ENCODE data around the gene RASSF5. TPM values are rescaled to one million over a fixed set of nuclear protein-coding genes. Genes with fewer than 3 reads are reported as not detected.

Gene RASSF5
- total and polyA plus RNA-seq, 10 of the 15 experiments (the other 5 are each of a cell fraction or from before 2014, with no cell fraction given): 14.0 to 89.6 (median 68.9) TPM

DNA sequence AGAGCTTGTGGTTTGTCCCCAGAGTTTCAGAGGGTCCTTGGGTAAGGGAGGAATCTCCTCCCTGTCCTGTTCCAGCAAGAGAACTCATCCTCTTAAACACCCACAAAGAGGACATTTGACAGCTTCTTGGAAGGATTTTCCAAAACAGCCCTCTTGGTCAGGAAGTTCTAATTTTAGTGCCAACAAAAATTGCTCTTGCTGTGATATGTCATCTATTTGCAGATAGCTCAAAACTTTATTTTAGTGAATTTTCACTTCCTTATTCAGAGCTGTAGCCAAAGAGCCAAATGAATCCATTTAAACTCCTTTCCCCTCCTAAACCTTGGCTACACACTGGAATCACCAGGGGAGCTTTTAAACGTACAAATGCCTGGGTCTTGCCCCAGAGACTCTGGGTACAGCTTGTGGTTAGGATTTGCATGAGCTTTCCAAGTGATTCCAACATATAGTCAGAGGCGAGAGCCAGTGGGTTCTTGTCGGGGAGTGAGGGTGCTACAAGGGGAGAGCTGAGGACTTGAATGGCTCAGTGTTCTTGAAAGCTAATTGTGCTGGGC lies 11.8 kb upstream of the RASSF5 start (continued):
- TF ChIP-seq, protein P1, sequence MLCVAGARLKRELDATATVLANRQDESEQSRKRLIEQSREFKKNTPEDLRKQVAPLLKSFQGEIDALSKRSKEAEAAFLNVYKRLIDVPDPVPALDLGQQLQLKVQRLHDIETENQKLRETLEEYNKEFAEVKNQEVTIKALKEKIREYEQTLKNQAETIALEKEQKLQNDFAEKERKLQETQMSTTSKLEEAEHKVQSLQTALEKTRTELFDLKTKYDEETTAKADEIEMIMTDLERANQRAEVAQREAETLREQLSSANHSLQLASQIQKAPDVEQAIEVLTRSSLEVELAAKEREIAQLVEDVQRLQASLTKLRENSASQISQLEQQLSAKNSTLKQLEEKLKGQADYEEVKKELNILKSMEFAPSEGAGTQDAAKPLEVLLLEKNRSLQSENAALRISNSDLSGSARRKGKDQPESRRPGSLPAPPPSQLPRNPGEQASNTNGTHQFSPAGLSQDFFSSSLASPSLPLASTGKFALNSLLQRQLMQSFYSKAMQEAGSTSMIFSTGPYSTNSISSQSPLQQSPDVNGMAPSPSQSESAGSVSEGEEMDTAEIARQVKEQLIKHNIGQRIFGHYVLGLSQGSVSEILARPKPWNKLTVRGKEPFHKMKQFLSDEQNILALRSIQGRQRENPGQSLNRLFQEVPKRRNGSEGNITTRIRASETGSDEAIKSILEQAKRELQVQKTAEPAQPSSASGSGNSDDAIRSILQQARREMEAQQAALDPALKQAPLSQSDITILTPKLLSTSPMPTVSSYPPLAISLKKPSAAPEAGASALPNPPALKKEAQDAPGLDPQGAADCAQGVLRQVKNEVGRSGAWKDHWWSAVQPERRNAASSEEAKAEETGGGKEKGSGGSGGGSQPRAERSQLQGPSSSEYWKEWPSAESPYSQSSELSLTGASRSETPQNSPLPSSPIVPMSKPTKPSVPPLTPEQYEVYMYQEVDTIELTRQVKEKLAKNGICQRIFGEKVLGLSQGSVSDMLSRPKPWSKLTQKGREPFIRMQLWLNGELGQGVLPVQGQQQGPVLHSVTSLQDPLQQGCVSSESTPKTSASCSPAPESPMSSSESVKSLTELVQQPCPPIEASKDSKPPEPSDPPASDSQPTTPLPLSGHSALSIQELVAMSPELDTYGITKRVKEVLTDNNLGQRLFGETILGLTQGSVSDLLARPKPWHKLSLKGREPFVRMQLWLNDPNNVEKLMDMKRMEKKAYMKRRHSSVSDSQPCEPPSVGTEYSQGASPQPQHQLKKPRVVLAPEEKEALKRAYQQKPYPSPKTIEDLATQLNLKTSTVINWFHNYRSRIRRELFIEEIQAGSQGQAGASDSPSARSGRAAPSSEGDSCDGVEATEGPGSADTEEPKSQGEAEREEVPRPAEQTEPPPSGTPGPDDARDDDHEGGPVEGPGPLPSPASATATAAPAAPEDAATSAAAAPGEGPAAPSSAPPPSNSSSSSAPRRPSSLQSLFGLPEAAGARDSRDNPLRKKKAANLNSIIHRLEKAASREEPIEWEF (IDR thresholded peaks at IDR 0.05; ENCODE audit: insufficient replicate concordance, low read depth, low read length): no peak
- TF ChIP-seq, protein P2, sequence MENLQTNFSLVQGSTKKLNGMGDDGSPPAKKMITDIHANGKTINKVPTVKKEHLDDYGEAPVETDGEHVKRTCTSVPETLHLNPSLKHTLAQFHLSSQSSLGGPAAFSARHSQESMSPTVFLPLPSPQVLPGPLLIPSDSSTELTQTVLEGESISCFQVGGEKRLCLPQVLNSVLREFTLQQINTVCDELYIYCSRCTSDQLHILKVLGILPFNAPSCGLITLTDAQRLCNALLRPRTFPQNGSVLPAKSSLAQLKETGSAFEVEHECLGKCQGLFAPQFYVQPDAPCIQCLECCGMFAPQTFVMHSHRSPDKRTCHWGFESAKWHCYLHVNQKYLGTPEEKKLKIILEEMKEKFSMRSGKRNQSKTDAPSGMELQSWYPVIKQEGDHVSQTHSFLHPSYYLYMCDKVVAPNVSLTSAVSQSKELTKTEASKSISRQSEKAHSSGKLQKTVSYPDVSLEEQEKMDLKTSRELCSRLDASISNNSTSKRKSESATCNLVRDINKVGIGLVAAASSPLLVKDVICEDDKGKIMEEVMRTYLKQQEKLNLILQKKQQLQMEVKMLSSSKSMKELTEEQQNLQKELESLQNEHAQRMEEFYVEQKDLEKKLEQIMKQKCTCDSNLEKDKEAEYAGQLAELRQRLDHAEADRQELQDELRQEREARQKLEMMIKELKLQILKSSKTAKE (IDR thresholded peaks at IDR 0.05; ENCODE audit: low read depth, poor library complexity, severe bottlenecking): peak; percentile 40
- TF ChIP-seq GATAD2B (conservative IDR thresholded peaks at IDR 0.05; ENCODE audit: low read depth) (0 out of 2 replicates have a peak, but pooled peaks have one; percentile 23), EED (IDR thresholded peaks at IDR 0.05; ENCODE audit: low read depth) (peak; percentile 78), DPF2 (IDR thresholded peaks at IDR 0.05) (0 out of 2 replicates have a peak, but pooled peaks have one; percentile 28), EP300 (IDR thresholded peaks at IDR 0.05; ENCODE audit: borderline replicate concordance in 1 of 2, control insufficient read depth in 1 of 2, low read depth in 2 of 2, low read length in 2 of 2) (0 out of 4 replicates have a peak, but pooled peaks of 1 of the 2 experiments have one; percentile 49), TAF1 (IDR thresholded peaks at IDR 0.05; ENCODE audit: borderline replicate concordance, low read depth, low read length) (no peak), IKZF1 (conservative IDR thresholded peaks at IDR 0.05) (peak; percentile 83)
- TF ChIP-seq, protein P3, sequence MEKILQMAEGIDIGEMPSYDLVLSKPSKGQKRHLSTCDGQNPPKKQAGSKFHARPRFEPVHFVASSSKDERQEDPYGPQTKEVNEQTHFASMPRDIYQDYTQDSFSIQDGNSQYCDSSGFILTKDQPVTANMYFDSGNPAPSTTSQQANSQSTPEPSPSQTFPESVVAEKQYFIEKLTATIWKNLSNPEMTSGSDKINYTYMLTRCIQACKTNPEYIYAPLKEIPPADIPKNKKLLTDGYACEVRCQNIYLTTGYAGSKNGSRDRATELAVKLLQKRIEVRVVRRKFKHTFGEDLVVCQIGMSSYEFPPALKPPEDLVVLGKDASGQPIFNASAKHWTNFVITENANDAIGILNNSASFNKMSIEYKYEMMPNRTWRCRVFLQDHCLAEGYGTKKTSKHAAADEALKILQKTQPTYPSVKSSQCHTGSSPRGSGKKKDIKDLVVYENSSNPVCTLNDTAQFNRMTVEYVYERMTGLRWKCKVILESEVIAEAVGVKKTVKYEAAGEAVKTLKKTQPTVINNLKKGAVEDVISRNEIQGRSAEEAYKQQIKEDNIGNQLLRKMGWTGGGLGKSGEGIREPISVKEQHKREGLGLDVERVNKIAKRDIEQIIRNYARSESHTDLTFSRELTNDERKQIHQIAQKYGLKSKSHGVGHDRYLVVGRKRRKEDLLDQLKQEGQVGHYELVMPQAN (conservative IDR thresholded peaks at IDR 0.05): no peak
- TF ChIP-seq, protein P4, sequence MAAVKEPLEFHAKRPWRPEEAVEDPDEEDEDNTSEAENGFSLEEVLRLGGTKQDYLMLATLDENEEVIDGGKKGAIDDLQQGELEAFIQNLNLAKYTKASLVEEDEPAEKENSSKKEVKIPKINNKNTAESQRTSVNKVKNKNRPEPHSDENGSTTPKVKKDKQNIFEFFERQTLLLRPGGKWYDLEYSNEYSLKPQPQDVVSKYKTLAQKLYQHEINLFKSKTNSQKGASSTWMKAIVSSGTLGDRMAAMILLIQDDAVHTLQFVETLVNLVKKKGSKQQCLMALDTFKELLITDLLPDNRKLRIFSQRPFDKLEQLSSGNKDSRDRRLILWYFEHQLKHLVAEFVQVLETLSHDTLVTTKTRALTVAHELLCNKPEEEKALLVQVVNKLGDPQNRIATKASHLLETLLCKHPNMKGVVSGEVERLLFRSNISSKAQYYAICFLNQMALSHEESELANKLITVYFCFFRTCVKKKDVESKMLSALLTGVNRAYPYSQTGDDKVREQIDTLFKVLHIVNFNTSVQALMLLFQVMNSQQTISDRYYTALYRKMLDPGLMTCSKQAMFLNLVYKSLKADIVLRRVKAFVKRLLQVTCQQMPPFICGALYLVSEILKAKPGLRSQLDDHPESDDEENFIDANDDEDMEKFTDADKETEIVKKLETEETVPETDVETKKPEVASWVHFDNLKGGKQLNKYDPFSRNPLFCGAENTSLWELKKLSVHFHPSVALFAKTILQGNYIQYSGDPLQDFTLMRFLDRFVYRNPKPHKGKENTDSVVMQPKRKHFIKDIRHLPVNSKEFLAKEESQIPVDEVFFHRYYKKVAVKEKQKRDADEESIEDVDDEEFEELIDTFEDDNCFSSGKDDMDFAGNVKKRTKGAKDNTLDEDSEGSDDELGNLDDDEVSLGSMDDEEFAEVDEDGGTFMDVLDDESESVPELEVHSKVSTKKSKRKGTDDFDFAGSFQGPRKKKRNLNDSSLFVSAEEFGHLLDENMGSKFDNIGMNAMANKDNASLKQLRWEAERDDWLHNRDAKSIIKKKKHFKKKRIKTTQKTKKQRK (IDR thresholded peaks at IDR 0.05; ENCODE audit: low read depth, low read length): no peak
